HFFc6 (cell line): ENCODE measurements around the gene SEPSECS. TPM values are rescaled to one million over a fixed set of nuclear protein-coding genes. Genes with fewer than 3 reads are reported as not detected.

Experiments used
- DNase-seq: peaks from one replicate; pipeline ENCODE4 v3.0.0-alpha.2; 2018
- H3K27ac Mint-ChIP-seq: 2 replicates; pipeline ENCODE4 v1.8.0; 2020; ENCODE audit warnings: mild to moderate bottlenecking, mixed read lengths
- H3K27me3 Mint-ChIP-seq: 2 replicates; pipeline ENCODE4 v1.8.0; 2021; ENCODE audit warnings: mild to moderate bottlenecking, moderate library complexity, mixed read lengths; ENCODE audit not compliant: insufficient read depth
- H3K36me3 Mint-ChIP-seq: 2 replicates; pipeline ENCODE4 v1.8.0; 2021; ENCODE audit warnings: low read depth, mixed read lengths
- H3K4me1 Mint-ChIP-seq: 2 replicates; pipeline ENCODE4 v1.8.0; 2020; ENCODE audit warnings: low read depth, mixed read lengths
- H3K4me3 Mint-ChIP-seq: 2 replicates; pipeline ENCODE4 v1.8.0; 2020; ENCODE audit warnings: mild to moderate bottlenecking, moderate library complexity, mixed read lengths
- H3K9me3 Mint-ChIP-seq: 2 replicates; pipeline ENCODE4 v1.8.0; 2020; ENCODE audit warnings: mild to moderate bottlenecking, mixed read lengths
- CTCF ChIP-seq: fragments of 200-600 bp; sonication (generic); IDR thresholded peaks from 2 replicates; pipeline ENCODE4 v1.5.0; 2021; ENCODE audit warnings: antibody characterized with exemption, mild to moderate bottlenecking
- total RNA-seq, 6 experiments: library from RNA; stranded (reverse); fragmentation: NEBNext Ultra II Directional; extraction: Animal tissue kit (Norgen Biotek cat#: 25700); gene quantifications; 2 replicates in 1 of 6; 3 replicates in 5 of 6; pipeline ENCODE4 v1.2.3, GENCODE V29; 2021

SEPSECS gene
- total RNA-seq, 6 experiments from 2014 or later, result 4.5 to 6.2 (median 5.4) TPM

- Mint-ChIP-seq H3K27me3 (peaks cover 34% of the 10 kb centered on the region), H3K4me1 (peaks cover 19% of the 10 kb centered on the region), H3K36me3 (no peaks in the 10 kb centered on the region), H3K4me3 (no peak overlapping the region), H3K27ac (no peak overlapping the region), H3K9me3 (no peaks in the 10 kb centered on the region)
- TF ChIP-seq CTCF, result no peak
- no peak for DNase-seq
Measured at GRCh38 chr4:25109511-25109910, 50.7 kb downstream of the SEPSECS start.

- no peak for DNase-seq
- H3K27ac Mint-ChIP-seq, result no peak overlapping the region
- no peaks in the 10 kb centered on the region for H3K36me3 Mint-ChIP-seq
- H3K27me3 Mint-ChIP-seq, result peaks cover 42% of the 10 kb centered on the region
- no peak overlapping the region for H3K4me3 Mint-ChIP-seq
- H3K9me3 Mint-ChIP-seq, result no peaks in the 10 kb centered on the region
- no peak for TF ChIP-seq CTCF
- H3K4me1 Mint-ChIP-seq, result peaks cover 9% of the 10 kb centered on the region; the same call in 1 of the 2 replicates
Measured at GRCh38 chr4:25108556-25108955, 51.7 kb downstream of the SEPSECS start.

GRCh38 chr4:25107827-25108516, 52.3 kb downstream of the SEPSECS start:
- Mint-ChIP-seq H3K36me3 (no peaks in the 10 kb centered on the region), H3K27me3 (peaks cover 45% of the 10 kb centered on the region), H3K27ac (no peak overlapping the region), H3K9me3 (no peaks in the 10 kb centered on the region), H3K4me3 (no peak overlapping the region), H3K4me1 (peaks cover 3% of the 10 kb centered on the region; the same call in 1 of the 2 replicates)
- DNase-seq, result no peak
- TF ChIP-seq CTCF, result no peak

- peaks cover 5% of the 10 kb centered on the region for H3K9me3 Mint-ChIP-seq
- no peak for TF ChIP-seq CTCF
- no peak for DNase-seq
- no peak overlapping the region for H3K4me3 Mint-ChIP-seq
- no peaks in the 10 kb centered on the region for H3K4me1 Mint-ChIP-seq
- peaks cover 45% of the 10 kb centered on the region for H3K27me3 Mint-ChIP-seq
- H3K27ac Mint-ChIP-seq, result no peak overlapping the region
- H3K36me3 Mint-ChIP-seq, result no peaks in the 10 kb centered on the region; the same call in 1 of the 2 replicates
Measured at GRCh38 chr4:25106363-25107151, 53.7 kb downstream of the SEPSECS start.

- Mint-ChIP-seq H3K4me3 (no peak overlapping the region), H3K36me3 (no peaks in the 10 kb centered on the region; the same call in 1 of the 2 replicates), H3K27me3 (peaks cover 43% of the 10 kb centered on the region), H3K9me3 (peaks cover 10% of the 10 kb centered on the region), H3K4me1 (peaks cover 8% of the 10 kb centered on the region), H3K27ac (no peak overlapping the region)
- TF ChIP-seq CTCF, result no peak
- DNase-seq, result no peak
Measured at GRCh38 chr4:25104591-25104990, 55.7 kb downstream of the SEPSECS start.
